Measurements from ENCODE around the gene SGMS1.

DNA sequence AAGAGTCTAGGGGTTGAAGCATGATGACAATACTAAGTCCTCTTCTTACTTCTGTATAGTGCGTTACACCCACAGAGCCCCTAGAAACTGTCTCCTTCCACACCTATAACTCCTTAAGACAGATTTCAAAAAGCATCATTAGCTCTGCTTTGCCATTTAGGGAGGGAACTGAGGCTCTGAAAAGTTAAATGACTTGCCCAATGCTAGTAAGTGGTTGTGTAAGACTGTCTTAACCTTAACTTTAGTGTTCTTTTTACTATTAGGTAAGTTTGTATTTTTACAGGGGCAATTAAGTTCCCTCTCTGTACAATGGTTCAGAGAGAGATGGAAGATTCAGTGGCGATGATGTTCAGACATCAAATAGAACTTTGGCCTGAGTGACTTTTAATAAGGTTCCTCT is 299.7 kb downstream of the SGMS1 start:
- TF ChIP-seq POLR2AphosphoS5 (IDR thresholded peaks at IDR 0.05; ENCODE audit: low read depth) (no peak), NANOG (IDR thresholded peaks at IDR 0.05; ENCODE audit: borderline replicate concordance) (no peak), EZH2 (IDR thresholded peaks at IDR 0.05; ENCODE audit: low read depth, unreplicated experiment) (no peak), CREB1 (CRISPR knock-in tag; IDR thresholded peaks at IDR 0.05; ENCODE audit: low read depth) (no peak), STAT1 (IDR thresholded peaks at IDR 0.05; ENCODE audit: unreplicated experiment) (no peak), JUNB (IDR thresholded peaks at IDR 0.05; ENCODE audit: unreplicated experiment) (no peak), ZNF331 (CRISPR knock-in tag; IDR thresholded peaks at IDR 0.05; ENCODE audit: low read depth) (no peak), REST (IDR thresholded peaks at IDR 0.05; ENCODE audit: unreplicated experiment) (no peak)
- TF ChIP-seq, protein P1, sequence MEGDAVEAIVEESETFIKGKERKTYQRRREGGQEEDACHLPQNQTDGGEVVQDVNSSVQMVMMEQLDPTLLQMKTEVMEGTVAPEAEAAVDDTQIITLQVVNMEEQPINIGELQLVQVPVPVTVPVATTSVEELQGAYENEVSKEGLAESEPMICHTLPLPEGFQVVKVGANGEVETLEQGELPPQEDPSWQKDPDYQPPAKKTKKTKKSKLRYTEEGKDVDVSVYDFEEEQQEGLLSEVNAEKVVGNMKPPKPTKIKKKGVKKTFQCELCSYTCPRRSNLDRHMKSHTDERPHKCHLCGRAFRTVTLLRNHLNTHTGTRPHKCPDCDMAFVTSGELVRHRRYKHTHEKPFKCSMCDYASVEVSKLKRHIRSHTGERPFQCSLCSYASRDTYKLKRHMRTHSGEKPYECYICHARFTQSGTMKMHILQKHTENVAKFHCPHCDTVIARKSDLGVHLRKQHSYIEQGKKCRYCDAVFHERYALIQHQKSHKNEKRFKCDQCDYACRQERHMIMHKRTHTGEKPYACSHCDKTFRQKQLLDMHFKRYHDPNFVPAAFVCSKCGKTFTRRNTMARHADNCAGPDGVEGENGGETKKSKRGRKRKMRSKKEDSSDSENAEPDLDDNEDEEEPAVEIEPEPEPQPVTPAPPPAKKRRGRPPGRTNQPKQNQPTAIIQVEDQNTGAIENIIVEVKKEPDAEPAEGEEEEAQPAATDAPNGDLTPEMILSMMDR (conservative IDR thresholded peaks at IDR 0.05; ENCODE audit: low read depth in 2 of 2) = no peak
